ENCODE measurements around the gene ZBED4. TPM values are rescaled to one million over a fixed set of nuclear protein-coding genes. Genes with fewer than 3 reads are reported as not detected.

ZBED4 gene
- total RNA-seq, 2 experiments from 2014 or later = 14.8 to 15.0 TPM

GRCh38 chr22:49882519-49883293, 29.1 kb downstream of the ZBED4 start:
- ATAC-seq (ENCODE audit: poor library complexity) = no peak
- H3K4me1 Mint-ChIP-seq (ENCODE audit: low read depth) = peaks cover 41% of the 10 kb centered on the region
- peaks cover 16% of the 10 kb centered on the region for H3K4me1 ChIP-seq (ENCODE audit: insufficient read depth, low read length)
- peaks cover 46% of the 10 kb centered on the region for H3K36me3 ChIP-seq (ENCODE audit: insufficient read depth, low read length)
- H3K27ac Mint-ChIP-seq = no peak overlapping the region
- intact Hi-C loops (cut with DNase I, micrococcal nuclease) = loop anchor here in 1 of 2 experiments (5.0 kb wide), 1 partner anchor 55 kb away; the partner anchor contains the start of gene BRD1
- no peaks in the 10 kb centered on the region for H3K27me3 ChIP-seq (ENCODE audit: control insufficient read depth in 1 of 2, insufficient read depth in 2 of 2, low read length in 2 of 2)
- no peaks in the 10 kb centered on the region for H3K27me3 Mint-ChIP-seq
- H3K4me3 ChIP-seq (ENCODE audit: low read length) = no peak overlapping the region
- peaks cover 49% of the 10 kb centered on the region for H3K36me3 Mint-ChIP-seq (ENCODE audit: low read depth)
- no peaks in the 10 kb centered on the region for H3K9me3 Mint-ChIP-seq
- no peak overlapping the region for H3K4me3 Mint-ChIP-seq
- TF ChIP-seq CTCF (IDR thresholded peaks at IDR 0.05) = no peak
- DNase-seq = no peak
- H3K9me3 ChIP-seq (ENCODE audit: control insufficient read depth in 1 of 2, insufficient read depth in 1 of 2, low read length in 2 of 2) = no peaks in the 10 kb centered on the region
- POLR2A ChIA-PET = no interaction called here
- H3K27ac ChIP-seq (ENCODE audit: low read depth in 1 of 2, low read length in 2 of 2) = no peak overlapping the region
- CTCF ChIA-PET = no interaction called here

GRCh38 chr22:49883294-49883640, 29.6 kb downstream of the ZBED4 start:
- H3K36me3 Mint-ChIP-seq (ENCODE audit: low read depth) = peaks cover 52% of the 10 kb centered on the region

GRCh38 chr22:49884075-49884474, 30.4 kb downstream of the ZBED4 start:
- no peak overlapping the region for H3K27ac Mint-ChIP-seq
- H3K4me1 Mint-ChIP-seq (ENCODE audit: low read depth) = peaks cover 33% of the 10 kb centered on the region
- Histone ChIP-seq H3K27ac (ENCODE audit: low read depth in 1 of 2, low read length in 2 of 2) (no peak overlapping the region), H3K9me3 (ENCODE audit: control insufficient read depth in 1 of 2, insufficient read depth in 1 of 2, low read length in 2 of 2) (peaks cover 0 to 3% of the 10 kb centered on the region in 2 experiments), H3K4me3 (ENCODE audit: low read length) (no peak overlapping the region), H3K4me1 (ENCODE audit: insufficient read depth, low read length) (peaks cover 16% of the 10 kb centered on the region), H3K36me3 (ENCODE audit: insufficient read depth, low read length) (peaks cover 57% of the 10 kb centered on the region), H3K27me3 (ENCODE audit: control insufficient read depth in 1 of 2, insufficient read depth in 2 of 2, low read length in 2 of 2) (no peaks in the 10 kb centered on the region)
- ATAC-seq (ENCODE audit: poor library complexity) (no peak), DNase-seq (no peak)
- H3K36me3 Mint-ChIP-seq (ENCODE audit: low read depth) = peaks cover 54% of the 10 kb centered on the region
- no peaks in the 10 kb centered on the region for H3K9me3 Mint-ChIP-seq
- ChIA-PET POLR2A (no interaction called here), CTCF (no interaction called here)
- no peak for TF ChIP-seq CTCF (IDR thresholded peaks at IDR 0.05)
- no peak overlapping the region for H3K4me3 Mint-ChIP-seq
- no peaks in the 10 kb centered on the region for H3K27me3 Mint-ChIP-seq
- intact Hi-C loops (cut with DNase I, micrococcal nuclease) = loop anchor here (2.0 to 5.0 kb wide), 2 partner anchors 57 to 117 kb away; partner anchors contain the start of gene BRD1 (in 1 of the 2)

More at GRCh38 chr22:49883294-49883640, 29.6 kb downstream of the ZBED4 start:
- Histone ChIP-seq H3K27me3 (ENCODE audit: control insufficient read depth in 1 of 2, insufficient read depth in 2 of 2, low read length in 2 of 2) (no peaks in the 10 kb centered on the region), H3K4me1 (ENCODE audit: insufficient read depth, low read length) (peaks cover 16% of the 10 kb centered on the region), H3K36me3 (ENCODE audit: insufficient read depth, low read length) (peaks cover 52% of the 10 kb centered on the region), H3K4me3 (ENCODE audit: low read length) (no peak overlapping the region), H3K9me3 (ENCODE audit: control insufficient read depth in 1 of 2, insufficient read depth in 1 of 2, low read length in 2 of 2) (no peaks in the 10 kb centered on the region), H3K27ac (ENCODE audit: low read depth in 1 of 2, low read length in 2 of 2) (no peak overlapping the region)
- Mint-ChIP-seq H3K9me3 (no peaks in the 10 kb centered on the region), H3K4me3 (no peak overlapping the region), H3K27me3 (no peaks in the 10 kb centered on the region), H3K4me1 (ENCODE audit: low read depth) (peaks cover 38% of the 10 kb centered on the region), H3K27ac (no peak overlapping the region)
- ChIA-PET POLR2A (no interaction called here), CTCF (no interaction called here)
- ATAC-seq (ENCODE audit: poor library complexity) (no peak), DNase-seq (no peak)
- TF ChIP-seq CTCF (IDR thresholded peaks at IDR 0.05) = no peak
- intact Hi-C loops (cut with DNase I, micrococcal nuclease) = loop anchor here in 1 of 2 experiments (5.0 kb wide), 1 partner anchor 56 kb away; the partner anchor contains the start of gene BRD1
